ENCODE data around the gene MAPK9. TPM values are rescaled to one million over a fixed set of nuclear protein-coding genes. Genes with fewer than 3 reads are reported as not detected.

Gene MAPK9
- total RNA-seq, 1 donor from 2014 or later: 90.8 TPM

DNA sequence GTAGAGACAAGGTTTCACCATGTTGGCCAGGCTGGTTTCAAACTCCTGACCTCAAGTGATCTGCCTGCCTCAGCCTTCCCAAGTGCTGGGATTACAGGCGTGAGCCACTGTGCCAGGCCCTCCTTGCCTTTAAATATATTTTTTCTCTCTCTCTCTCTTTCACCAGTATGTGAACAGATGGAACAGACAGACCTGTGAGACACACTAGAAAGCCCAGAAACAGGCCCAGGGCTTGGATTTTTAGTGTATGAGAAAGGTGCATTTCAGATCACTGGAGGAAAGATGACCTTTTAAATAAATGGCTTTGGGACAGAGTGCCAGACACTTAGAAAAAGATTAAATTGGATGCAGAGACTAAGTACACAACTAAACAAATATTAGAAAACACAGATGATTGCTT is 86.0 kb downstream of the MAPK9 start:
- DNase-seq: no peak

DNA sequence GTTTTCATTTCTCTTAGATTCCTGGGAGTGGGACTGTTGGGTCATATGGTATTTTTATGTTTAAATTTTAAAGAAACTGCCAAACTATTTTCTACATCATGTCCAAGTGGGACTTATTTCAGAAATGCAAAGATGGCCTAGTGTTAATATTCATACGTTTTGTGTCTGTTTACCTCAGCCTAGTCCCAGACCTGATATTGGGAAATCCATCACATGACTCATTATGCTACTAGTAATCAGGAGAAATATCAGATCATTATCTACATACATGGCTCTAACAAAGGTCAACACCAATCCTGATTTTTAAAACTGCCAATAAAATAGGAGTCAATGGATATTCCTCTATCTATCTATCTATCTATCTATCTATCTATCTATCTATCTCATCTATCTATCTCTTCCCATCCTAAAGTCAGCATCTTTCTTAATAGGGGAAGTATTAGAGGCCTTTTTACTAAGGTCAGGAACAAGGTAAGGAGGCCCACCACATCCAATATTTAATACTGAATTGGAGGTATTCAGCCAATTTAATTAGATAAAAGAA is 87.5 kb downstream of the MAPK9 start:
- no peak for DNase-seq

DNA sequence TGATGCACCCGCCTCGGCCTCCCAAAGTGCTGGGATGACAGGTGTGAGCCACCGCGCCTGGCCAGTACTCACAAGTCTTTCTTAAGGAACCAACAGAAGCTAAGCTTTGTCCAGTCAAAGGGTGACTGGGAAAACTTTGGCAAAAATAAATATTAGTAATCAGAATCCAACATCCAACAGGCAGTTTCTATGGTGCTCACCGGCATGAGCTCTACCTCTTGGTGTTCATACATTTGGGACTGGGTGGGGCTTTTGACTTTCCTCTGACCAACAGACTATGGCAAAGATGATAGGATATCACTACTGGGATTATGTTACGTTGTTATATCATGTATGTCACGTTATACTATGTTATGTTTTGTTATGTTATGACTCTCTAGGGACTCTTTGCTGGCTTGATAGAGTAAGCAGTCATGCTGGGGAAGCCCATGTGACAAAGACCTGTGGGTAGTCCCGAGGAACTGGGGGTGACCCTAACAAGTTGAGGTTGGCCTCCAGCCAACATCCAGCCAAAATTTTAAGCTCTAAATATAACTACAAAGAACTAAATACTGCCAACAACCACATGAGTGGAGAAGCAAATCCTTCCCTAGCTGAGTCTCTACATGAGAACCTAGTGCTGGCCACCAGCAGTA is 88.8 kb downstream of the MAPK9 start:
- DNase-seq: no peak

DNA sequence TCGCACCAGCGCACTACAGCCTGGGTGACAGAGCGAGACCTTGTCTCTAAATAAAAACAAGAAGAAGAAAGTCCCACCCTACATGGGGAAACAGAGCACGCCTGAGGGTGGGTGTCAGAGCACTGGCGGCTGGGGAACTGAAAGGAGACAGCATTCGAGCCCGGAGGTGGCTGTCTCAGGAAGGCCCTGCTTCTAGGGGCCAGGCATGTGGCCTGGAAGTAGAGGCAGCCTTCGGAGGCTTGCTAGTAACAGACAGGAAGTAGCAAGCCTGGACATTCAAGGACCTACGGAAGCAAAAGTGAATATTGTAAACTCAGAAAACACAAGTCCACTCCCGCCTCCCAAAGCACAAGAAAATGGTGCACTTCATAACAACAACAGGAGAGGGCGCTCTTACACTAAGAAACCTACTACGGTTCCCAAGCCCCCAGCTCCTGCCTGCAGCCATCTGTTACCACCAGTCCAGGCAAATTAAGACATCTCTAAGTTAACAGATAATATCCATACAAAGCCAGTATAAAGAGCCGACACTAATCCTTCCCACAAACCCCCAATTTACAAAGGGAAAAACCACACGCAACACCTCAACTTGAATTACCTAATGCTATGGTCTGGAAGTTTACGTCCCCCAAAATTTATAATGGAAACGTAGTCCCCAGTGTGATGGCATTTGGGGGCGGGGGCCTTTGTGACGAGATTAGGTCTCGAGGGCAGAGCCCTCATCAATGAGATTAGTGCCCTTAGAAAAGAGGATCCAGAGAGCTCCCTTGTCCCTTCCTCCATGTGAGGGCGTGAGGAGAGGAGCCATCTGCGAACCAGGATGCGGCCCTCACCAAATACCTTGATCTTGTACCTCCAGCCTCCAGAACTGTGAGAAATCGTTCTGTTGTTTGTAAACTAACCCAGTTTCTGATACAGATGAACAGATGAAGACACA is 90.6 kb downstream of the MAPK9 start:
- no peak for DNase-seq

DNA sequence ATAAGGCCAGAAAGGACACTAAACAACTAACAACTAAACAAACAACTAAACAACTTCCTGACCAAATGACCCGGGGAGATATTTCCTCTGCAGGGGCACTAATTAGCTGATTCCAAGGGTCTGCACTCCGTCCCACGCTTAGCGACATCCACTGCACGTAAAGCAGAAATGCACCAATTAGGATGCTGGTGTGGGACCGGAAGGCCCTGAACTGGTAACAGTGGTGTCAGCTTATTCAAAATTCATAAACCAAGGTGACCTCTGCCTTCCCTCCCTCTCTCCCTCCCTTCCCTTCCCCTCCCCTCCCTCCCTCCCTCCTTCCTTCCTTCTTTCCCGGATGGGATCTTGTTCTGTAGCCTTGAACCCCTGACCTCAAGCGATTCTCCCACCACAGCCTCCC is 92.5 kb downstream of the MAPK9 start:
- no peak for DNase-seq

DNA sequence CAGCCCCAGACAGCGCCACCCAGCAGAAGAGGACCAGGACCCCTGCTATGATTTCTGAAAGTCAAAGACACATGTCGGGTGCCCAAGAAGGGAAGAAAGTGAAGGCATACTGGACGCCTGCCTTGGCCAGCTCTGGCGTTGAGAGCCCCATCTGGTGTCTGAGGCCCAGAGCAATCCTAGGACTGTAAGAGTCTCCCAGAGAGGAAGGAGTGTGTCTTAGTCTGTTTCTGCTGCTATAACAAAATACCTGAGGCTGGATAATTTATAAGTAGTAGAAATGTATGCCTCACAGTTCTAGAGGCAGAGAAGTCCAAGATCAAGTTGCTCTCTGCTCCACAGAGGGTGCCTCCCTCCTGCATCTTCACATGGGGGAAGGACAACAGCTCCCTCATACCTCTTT is 93.7 kb downstream of the MAPK9 start:
- DNase-seq: no peak

DNA sequence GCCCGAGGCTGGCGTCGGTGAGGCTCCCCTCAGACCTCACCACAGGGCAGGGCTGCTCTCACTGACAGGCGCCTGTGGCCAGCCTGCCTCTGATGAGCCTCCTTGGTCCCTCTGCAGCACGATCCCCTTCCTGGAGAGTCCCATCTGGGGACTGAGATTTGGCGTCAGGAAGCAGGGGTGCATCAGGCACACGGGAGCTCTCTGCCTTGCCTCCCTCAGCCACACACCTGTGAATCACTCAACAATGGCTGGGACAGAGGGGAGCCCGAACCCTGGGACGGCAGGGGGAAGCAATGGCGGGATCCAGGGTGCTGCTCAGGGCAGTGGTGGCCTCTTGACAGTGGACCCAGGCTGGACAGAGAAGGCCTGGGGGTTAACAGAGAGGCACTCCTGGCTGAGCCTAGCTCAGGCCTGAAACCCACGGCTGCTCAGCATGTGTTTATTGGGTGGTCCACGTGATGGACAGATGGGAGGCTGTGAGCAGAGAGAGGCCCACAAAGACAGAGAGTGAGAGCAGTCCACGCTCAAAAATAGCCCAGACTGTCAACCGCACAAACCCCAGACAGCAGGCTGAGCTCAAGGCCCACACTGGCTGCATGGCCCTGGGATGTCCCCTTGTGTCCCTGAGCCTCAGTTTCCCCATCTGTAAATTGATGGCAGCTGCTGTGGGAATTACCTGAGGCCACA is 94.7 kb downstream of the MAPK9 start:
- DNase-seq: no peak

DNA sequence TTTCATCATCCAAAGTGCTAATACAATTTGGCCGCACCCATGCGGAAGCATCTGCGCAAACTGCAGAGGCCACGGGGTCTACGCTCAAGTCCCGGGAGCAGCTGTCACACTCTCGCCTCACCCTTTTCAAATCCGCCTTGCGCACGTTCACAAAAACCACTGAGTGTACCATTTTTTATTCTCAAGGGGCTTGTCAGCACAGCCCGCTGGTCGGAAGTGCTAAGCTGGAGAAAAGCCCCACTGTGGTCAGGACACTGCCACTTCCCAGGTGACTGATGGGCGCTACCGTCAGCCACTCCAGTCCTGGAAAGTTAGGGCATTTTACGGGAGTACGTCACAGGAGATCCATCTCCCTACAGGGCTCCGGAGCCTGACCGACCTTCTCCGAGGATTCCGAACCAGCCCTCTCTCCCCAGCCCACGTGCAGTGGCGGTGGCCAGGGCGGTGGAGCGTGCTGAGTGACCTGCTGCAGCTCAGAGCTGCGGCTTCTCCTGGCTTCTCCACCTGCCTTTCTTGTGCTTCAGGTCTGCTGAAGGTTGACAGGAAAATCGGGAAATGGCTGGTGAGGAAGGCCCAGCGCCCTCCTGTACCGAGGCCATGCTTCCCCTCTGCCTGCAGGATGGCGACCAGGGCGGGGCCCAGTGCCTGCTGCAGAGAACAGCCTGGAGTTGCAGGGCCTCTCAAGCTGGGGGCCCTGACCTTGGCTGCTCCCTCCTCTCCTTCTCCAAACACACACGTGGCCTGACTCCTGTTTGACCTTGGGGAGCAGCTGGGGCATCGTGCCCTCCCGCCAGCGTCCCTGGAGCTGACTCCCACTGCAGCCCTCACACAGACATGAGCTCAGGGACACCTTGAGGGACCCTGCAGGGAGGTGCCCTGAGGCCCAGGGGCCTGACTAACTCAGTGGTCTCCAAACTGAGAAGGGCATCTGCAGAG is 97.2 kb downstream of the MAPK9 start:
- DNase-seq: no peak

DNA sequence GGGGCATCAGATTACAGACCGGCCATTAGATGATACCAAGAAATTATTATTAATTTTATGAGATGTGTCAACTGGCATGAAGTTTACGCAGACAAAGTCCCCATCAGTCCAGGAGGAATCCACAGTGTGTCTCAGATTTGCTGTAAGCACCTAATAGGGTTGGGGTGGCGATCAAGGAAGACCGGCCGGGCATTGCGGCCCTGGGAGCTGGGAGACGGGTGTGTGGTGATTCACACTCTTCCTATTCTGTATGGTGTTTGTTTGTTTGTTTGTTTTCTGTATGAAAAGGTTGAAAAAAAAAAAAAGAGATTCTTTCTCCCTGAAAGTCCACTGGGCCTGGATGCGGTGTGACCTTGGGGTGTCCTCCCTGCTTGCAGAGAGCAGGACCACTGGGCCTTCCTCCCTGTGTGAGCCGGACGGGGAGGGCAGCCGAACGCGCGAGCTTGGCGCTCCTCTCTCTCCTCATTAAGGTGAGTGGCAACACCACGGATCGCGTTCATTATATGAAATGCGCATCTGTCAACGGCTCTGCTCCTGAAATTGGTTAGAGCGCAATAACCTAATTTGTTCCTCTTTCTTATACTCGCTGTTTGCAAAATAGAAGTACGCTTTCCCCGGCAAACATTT is 98.0 kb downstream of the MAPK9 start:
- DNase-seq: no peak

DNA sequence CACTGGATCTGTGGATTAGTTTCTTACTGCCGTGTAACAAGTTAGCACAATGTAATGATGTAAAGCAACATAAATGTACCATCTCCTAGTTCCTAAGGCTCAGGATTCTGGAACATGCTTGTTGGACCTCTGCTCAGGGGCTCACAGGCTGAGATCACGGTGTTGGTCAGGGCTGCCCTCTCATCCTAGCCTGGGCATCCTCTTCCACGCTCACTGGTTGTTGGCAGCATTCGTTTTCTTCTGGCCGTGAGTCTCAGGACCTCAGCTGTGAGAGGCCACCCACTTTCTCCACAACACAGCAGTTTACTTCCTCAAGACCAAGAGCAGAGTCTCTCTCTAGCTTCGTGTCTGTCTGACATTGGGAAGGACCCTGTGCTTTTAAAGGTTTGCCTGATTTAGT is 100.2 kb downstream of the MAPK9 start:
- DNase-seq: no peak

DNA sequence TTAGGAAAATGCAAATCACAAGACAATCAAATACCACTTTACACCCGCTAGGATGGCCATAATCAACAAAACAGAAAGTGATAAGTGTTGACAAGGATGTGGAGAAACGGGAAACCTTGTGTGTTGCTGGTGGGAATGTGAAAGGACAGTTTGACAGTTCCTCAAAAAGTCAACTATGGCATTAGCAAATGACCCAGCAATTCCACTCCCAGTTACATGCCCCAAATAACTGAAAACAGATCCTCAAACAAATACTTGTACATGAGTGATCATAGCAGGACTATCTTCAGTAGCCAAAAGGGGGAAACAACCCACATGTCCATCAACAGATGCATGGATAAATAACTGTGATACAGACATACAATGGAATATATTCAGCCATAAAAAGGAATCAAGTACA is 104.1 kb downstream of the MAPK9 start:
- no peak for DNase-seq

Other genes with a start within 250 kb of the MAPK9 start
- gene RNF130, start 220.3 kb downstream of the MAPK9 start, total RNA-seq: 78.0 TPM
- 12.8 TPM for gene RASGEF1C, start 82.9 kb downstream of the MAPK9 start, total RNA-seq
- 11.4 TPM for gene GFPT2, start 61.3 kb upstream of the MAPK9 start, total RNA-seq
- 52.4 TPM for gene CNOT6, start 202.3 kb upstream of the MAPK9 start, total RNA-seq

Data from occipital lobe (tissue), 2 donors.